SK-N-SH treated with all-trans-retinoic acid at 6 μM for 48 hours (cell line): ENCODE data around the gene PLEKHA1.

Experiments
- ARNTL ChIP-seq: fragments of 450-650 bp; formaldehyde crosslinking; IDR thresholded peaks from 2 replicates; pipeline ENCODE4 v1.5.0; 2020; ENCODE audit warnings: low read depth, mild to moderate bottlenecking, moderate library complexity, borderline replicate concordance
- ESRRG ChIP-seq: fragments of 250-450 bp; sonication (Bioruptor Pico); IDR thresholded peaks from 2 replicates; pipeline ENCODE4 v1.6.1; 2021; ENCODE audit warnings: mild to moderate bottlenecking
- GLIS3 ChIP-seq: fragments of 250-450 bp; sonication (Bioruptor Pico); IDR thresholded peaks from 2 replicates; pipeline ENCODE4 v1.5.0; 2020; ENCODE audit warnings: mild to moderate bottlenecking, moderate library complexity
- OSR1 ChIP-seq: fragments of 250-450 bp; sonication (Bioruptor Pico); IDR thresholded peaks from 2 replicates; pipeline ENCODE4 v1.8.0; 2022; ENCODE audit warnings: moderate library complexity, mild to moderate bottlenecking, inconsistent platforms
- PPARA ChIP-seq: fragments of 250-450 bp; sonication (Bioruptor Pico); IDR thresholded peaks from 2 replicates; pipeline ENCODE4 v1.5.0; 2020; ENCODE audit warnings: mild to moderate bottlenecking, borderline replicate concordance
- RARB ChIP-seq: fragments of 250-450 bp; sonication (Bioruptor Pico); IDR thresholded peaks from 2 replicates; pipeline ENCODE4 v1.8.0; 2021; ENCODE audit warnings: mild to moderate bottlenecking, moderate library complexity
- SNAI2 ChIP-seq: fragments of 250-450 bp; sonication (Bioruptor Pico); IDR thresholded peaks from 2 replicates; pipeline ENCODE4 v1.5.0; 2020; ENCODE audit warnings: mild to moderate bottlenecking, moderate library complexity
- TOX ChIP-seq: fragments of 250-450 bp; sonication (Bioruptor Pico); IDR thresholded peaks from 2 replicates; pipeline ENCODE4 v1.8.0; 2021; ENCODE audit warnings: mild to moderate bottlenecking, moderate library complexity, borderline replicate concordance
- ZFP30 ChIP-seq: fragments of 450-650 bp; formaldehyde crosslinking; IDR thresholded peaks from 2 replicates; pipeline ENCODE4 v1.5.0; 2022; ENCODE audit warnings: mild to moderate bottlenecking, moderate library complexity
- ZNF565 ChIP-seq: fragments of 450-650 bp; formaldehyde crosslinking; conservative IDR thresholded peaks from 2 replicates; pipeline ENCODE4 v1.5.0; 2020; ENCODE audit warnings: low read depth, mild to moderate bottlenecking, moderate library complexity
- ZNF70 ChIP-seq: fragments of 450-650 bp; formaldehyde crosslinking; IDR thresholded peaks from 2 replicates; pipeline ENCODE4 v1.5.0; 2020; ENCODE audit warnings: mild to moderate bottlenecking, moderate library complexity
- TF ChIP-seq, protein P1 (sequence below): fragments of 250-450 bp; sonication (Bioruptor Pico); IDR thresholded peaks from 2 replicates; pipeline ENCODE4 v1.5.1; 2020; ENCODE audit warnings: low read depth, mild to moderate bottlenecking, moderate library complexity
- TF ChIP-seq, protein P2 (sequence below): fragments of 250-450 bp; sonication (Bioruptor Pico); IDR thresholded peaks from 2 replicates; pipeline ENCODE4 v1.8.0; 2020; ENCODE audit warnings: mild to moderate bottlenecking, moderate library complexity, borderline replicate concordance

DNA sequence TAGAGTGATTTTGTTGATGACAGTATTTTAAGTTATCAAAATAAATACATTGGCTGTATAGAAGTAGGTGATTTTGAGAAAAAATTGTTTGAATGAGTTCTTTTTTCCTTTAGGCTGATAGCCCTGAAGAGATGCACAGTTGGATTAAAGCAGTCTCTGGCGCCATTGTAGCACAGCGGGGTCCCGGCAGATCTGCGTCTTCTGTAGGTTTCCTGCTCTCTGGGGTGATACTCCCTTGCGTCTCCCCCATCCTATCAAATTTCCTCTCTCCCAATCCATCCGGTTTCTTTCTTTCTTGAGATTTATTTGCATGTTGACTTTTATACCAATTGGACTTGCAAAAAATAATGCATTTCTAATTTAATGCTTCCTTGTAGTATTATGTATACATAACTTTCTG, 52.3 kb downstream of the PLEKHA1 start:
- no peak for TF ChIP-seq SNAI2
- TF ChIP-seq, protein P1, sequence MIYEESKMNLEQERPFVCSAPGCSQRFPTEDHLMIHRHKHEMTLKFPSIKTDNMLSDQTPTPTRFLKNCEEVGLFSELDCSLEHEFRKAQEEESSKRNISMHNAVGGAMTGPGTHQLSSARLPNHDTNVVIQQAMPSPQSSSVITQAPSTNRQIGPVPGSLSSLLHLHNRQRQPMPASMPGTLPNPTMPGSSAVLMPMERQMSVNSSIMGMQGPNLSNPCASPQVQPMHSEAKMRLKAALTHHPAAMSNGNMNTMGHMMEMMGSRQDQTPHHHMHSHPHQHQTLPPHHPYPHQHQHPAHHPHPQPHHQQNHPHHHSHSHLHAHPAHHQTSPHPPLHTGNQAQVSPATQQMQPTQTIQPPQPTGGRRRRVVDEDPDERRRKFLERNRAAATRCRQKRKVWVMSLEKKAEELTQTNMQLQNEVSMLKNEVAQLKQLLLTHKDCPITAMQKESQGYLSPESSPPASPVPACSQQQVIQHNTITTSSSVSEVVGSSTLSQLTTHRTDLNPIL (CRISPR knock-in tag), result no peak
- no peak for TF ChIP-seq TOX (CRISPR knock-in tag)
- no peak for TF ChIP-seq ZFP30
- TF ChIP-seq GLIS3 (CRISPR knock-in tag), result no peak
- TF ChIP-seq ZNF565 (CRISPR knock-in tag), result no peak
- TF ChIP-seq, protein P2, sequence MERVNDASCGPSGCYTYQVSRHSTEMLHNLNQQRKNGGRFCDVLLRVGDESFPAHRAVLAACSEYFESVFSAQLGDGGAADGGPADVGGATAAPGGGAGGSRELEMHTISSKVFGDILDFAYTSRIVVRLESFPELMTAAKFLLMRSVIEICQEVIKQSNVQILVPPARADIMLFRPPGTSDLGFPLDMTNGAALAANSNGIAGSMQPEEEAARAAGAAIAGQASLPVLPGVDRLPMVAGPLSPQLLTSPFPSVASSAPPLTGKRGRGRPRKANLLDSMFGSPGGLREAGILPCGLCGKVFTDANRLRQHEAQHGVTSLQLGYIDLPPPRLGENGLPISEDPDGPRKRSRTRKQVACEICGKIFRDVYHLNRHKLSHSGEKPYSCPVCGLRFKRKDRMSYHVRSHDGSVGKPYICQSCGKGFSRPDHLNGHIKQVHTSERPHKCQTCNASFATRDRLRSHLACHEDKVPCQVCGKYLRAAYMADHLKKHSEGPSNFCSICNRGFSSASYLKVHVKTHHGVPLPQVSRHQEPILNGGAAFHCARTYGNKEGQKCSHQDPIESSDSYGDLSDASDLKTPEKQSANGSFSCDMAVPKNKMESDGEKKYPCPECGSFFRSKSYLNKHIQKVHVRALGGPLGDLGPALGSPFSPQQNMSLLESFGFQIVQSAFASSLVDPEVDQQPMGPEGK (CRISPR knock-in tag), result no peak
- no peak for TF ChIP-seq ZNF70 (CRISPR knock-in tag)
- no peak for TF ChIP-seq OSR1 (CRISPR knock-in tag)
- TF ChIP-seq ARNTL (CRISPR knock-in tag), result no peak
- TF ChIP-seq RARB (CRISPR knock-in tag), result no peak
- TF ChIP-seq PPARA (CRISPR knock-in tag), result no peak
- TF ChIP-seq ESRRG (CRISPR knock-in tag), result no peak
